HFF-Myc (cell line): ENCODE data around the gene HMOX2.

Experiments
- DNase-seq: peaks from one replicate; pipeline ENCODE4 v3.0.0-alpha.2; 2011; ENCODE audit warnings: low read depth; ENCODE audit errors: extremely low read depth
- H3K4me3 ChIP-seq: replicated peaks from 2 replicates; pipeline ENCODE4 v1.5.1; 2011; ENCODE audit warnings: low read depth, mild to moderate bottlenecking, control low read depth, low read length
- CTCF ChIP-seq: IDR thresholded peaks from 2 replicates; pipeline ENCODE4 v1.5.1; 2012; ENCODE audit warnings: mild to moderate bottlenecking, low read depth, low read length, control low read depth; ENCODE audit errors: missing control alignments

The HMOX2 gene

GRCh38 chr16:4529085-4530060 lies 53.2 kb downstream of the HMOX2 start:
- DNase-seq = no peak
- no peak overlapping the region for H3K4me3 ChIP-seq
- TF ChIP-seq CTCF = no peak

- no peak for TF ChIP-seq CTCF
- H3K4me3 ChIP-seq = no peak overlapping the region
- DNase-seq = no peak
These were observed 55.6 kb downstream of the HMOX2 start for GRCh38 chr16:4531811-4532210.

GRCh38 chr16:4532238-4532637 lies 56.0 kb downstream of the HMOX2 start:
- DNase-seq = no peak
- no peak overlapping the region for H3K4me3 ChIP-seq
- no peak for TF ChIP-seq CTCF

GRCh38 chr16:4533490-4533889 lies 57.3 kb downstream of the HMOX2 start:
- TF ChIP-seq CTCF = no peak
- no peak overlapping the region for H3K4me3 ChIP-seq
- DNase-seq = no peak

GRCh38 chr16:4534151-4534790 lies 58.1 kb downstream of the HMOX2 start:
- no peak for DNase-seq
- TF ChIP-seq CTCF = no peak
- no peak overlapping the region for H3K4me3 ChIP-seq

- no peak overlapping the region for H3K4me3 ChIP-seq
- no peak for DNase-seq
- TF ChIP-seq CTCF = no peak
These were observed 59.5 kb downstream of the HMOX2 start for GRCh38 chr16:4535627-4536108.
